ENCODE measurements around the gene CDH12.
"Not testable (repeated sequence)": the region's sequence is repeated elsewhere in the genome, so short reads cannot be mapped to it uniquely, and the experiment has no call there.

The CDH12 gene

DNA sequence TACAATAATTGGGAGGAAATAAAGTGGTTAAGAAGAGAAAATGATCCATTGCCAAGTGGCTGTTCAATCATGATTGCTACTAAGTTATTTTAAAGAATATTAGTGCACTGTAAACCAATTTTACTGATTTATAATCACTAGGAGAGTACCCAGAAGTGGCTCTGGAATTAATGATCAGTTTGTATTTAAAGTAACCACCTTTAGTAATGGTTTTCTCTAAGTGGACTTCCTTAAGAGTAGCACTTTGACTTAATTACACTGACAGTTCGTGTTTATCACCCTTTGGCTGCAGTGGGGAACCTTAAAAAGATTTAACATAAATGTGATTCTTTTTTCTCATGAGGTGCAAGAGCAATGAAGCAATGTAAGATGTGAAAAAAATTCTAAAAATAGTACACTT lies 310.8 kb downstream of the CDH12 start:
- DNase-seq = no peak
- no peak overlapping the region for H3K4me3 ChIP-seq (ENCODE audit: low read depth, low read length)
- no peaks in the 10 kb centered on the region for H3K36me3 ChIP-seq (replicated peaks)
- TF ChIP-seq CTCF (IDR thresholded peaks at IDR 0.05; ENCODE audit: low read depth, low read length, missing control alignments) = no peak
- H3K27ac ChIP-seq = no peak overlapping the region
- no peaks in the 10 kb centered on the region for H3K27me3 ChIP-seq (replicated peaks)
- in situ Hi-C loops (cut with HindIII; ENCODE audit: low pct_ligation_motif_present, low sequenced_read_pairs) = no loop called here

GRCh38 chr5:22541037-22541436 lies 312.1 kb downstream of the CDH12 start:
- no peaks in the 10 kb centered on the region for H3K36me3 ChIP-seq (replicated peaks)
- H3K27ac ChIP-seq = no peak overlapping the region
- no peak for DNase-seq
- H3K4me3 ChIP-seq (ENCODE audit: low read depth, low read length) = no peak overlapping the region
- H3K27me3 ChIP-seq (replicated peaks) = no peaks in the 10 kb centered on the region
- TF ChIP-seq CTCF (IDR thresholded peaks at IDR 0.05; ENCODE audit: low read depth, low read length, missing control alignments) = no peak
- in situ Hi-C loops (cut with HindIII; ENCODE audit: low pct_ligation_motif_present, low sequenced_read_pairs) = no loop called here

DNA sequence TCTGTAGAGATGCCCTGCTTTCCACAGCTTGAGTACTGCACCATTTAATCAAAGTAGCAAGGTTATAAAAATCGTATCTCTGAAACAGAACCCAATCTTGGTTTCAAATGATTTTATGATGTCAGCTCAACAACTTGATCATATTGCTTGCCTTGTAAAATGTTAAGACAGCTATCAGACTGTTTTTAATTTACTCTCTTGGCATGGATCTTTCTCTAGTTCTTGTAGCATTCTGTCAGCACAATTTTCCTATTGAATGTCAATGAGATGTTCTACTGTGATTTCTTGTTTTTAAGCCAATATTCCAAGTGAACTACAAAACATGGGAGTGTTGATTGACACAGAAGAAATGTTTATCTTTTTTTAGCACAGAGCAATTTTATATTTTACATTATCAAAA lies 313.4 kb downstream of the CDH12 start:
- no peak for DNase-seq
- Histone ChIP-seq H3K36me3 (replicated peaks) (no peaks in the 10 kb centered on the region), H3K27ac (no peak overlapping the region), H3K4me3 (ENCODE audit: low read depth, low read length) (no peak overlapping the region), H3K27me3 (replicated peaks) (no peaks in the 10 kb centered on the region)
- in situ Hi-C loops (cut with HindIII; ENCODE audit: low pct_ligation_motif_present, low sequenced_read_pairs) = no loop called here
- TF ChIP-seq CTCF (IDR thresholded peaks at IDR 0.05; ENCODE audit: low read depth, low read length, missing control alignments) = no peak

DNA sequence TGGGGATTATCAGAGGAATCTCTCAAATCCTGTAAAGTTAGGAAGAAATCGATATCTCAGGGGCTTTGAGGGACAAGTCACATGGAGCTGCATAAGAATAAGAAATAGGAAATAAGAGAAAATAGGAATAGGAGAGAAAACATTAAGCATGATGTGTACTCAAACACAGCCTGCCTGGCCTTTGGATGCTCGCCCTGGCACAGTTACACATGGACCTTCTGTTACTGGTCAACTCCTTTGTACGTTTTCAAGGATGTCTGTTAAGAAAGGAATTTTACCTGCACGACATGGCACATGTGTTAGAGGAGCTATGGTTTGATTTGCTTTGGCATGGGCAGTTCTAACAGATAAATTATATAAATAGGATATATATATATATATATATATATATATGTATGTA lies 321.2 kb downstream of the CDH12 start:
- no peaks in the 10 kb centered on the region for H3K27me3 ChIP-seq (replicated peaks)
- in situ Hi-C loops (cut with HindIII; ENCODE audit: low pct_ligation_motif_present, low sequenced_read_pairs) = no loop called here
- no peak for DNase-seq
- H3K36me3 ChIP-seq (replicated peaks) = no peaks in the 10 kb centered on the region
- no peak overlapping the region for H3K4me3 ChIP-seq (ENCODE audit: low read depth, low read length)
- TF ChIP-seq CTCF (IDR thresholded peaks at IDR 0.05; ENCODE audit: low read depth, low read length, missing control alignments) = no peak
- H3K27ac ChIP-seq = no peak overlapping the region

GRCh38 chr5:22521521-22521920 lies 331.6 kb downstream of the CDH12 start:
- Histone ChIP-seq H3K36me3 (replicated peaks) (no peaks in the 10 kb centered on the region), H3K27ac (no peak overlapping the region), H3K27me3 (replicated peaks) (no peaks in the 10 kb centered on the region), H3K4me3 (ENCODE audit: low read depth, low read length) (no peak overlapping the region)
- no peak for DNase-seq
- no peak for TF ChIP-seq CTCF (IDR thresholded peaks at IDR 0.05; ENCODE audit: low read depth, low read length, missing control alignments)
- in situ Hi-C loops (cut with HindIII; ENCODE audit: low pct_ligation_motif_present, low sequenced_read_pairs) = no loop called here

DNA sequence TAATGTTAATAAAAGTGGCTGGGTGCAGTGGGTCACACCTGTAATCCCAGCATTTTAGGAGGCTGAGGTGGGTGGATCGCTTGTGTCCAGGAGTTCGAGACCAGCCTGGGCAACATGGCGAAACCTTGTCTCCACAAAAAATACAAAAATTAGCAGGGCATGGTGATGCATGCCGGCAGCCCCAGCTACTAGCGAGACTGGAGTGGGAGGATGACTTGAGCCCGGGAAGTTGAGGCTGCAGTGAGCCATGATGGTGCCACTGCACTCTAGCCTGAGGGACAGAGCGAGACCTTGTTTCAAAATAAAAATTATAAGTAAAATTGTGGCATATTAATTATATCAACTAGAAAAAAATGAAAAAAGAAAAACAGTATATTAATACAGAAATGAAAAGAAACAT lies 336.6 kb downstream of the CDH12 start:
- in situ Hi-C loops (cut with HindIII; ENCODE audit: low pct_ligation_motif_present, low sequenced_read_pairs); H3K27ac ChIP-seq; H3K27me3 ChIP-seq (replicated peaks): not testable (repeated sequence)

More for the DNA sequence above, 336.6 kb downstream of the CDH12 start:
- H3K36me3 ChIP-seq (replicated peaks); H3K4me3 ChIP-seq (ENCODE audit: low read depth, low read length); DNase-seq: not testable (repeated sequence)

Data from brain microvascular endothelial cell (primary cell).